GM18873 (cell line): ENCODE data around the gene DHX9.

Experiments
- ATAC-seq: cut with Tn5 transposase; IDR thresholded peaks from one replicate; pipeline ENCODE4 v1.9.1; 2021; ENCODE audit warnings: mild to moderate bottlenecking, moderate library complexity, moderate number of reproducible peaks; ENCODE audit not compliant: unreplicated experiment, low FRiP score

The DHX9 gene

DNA sequence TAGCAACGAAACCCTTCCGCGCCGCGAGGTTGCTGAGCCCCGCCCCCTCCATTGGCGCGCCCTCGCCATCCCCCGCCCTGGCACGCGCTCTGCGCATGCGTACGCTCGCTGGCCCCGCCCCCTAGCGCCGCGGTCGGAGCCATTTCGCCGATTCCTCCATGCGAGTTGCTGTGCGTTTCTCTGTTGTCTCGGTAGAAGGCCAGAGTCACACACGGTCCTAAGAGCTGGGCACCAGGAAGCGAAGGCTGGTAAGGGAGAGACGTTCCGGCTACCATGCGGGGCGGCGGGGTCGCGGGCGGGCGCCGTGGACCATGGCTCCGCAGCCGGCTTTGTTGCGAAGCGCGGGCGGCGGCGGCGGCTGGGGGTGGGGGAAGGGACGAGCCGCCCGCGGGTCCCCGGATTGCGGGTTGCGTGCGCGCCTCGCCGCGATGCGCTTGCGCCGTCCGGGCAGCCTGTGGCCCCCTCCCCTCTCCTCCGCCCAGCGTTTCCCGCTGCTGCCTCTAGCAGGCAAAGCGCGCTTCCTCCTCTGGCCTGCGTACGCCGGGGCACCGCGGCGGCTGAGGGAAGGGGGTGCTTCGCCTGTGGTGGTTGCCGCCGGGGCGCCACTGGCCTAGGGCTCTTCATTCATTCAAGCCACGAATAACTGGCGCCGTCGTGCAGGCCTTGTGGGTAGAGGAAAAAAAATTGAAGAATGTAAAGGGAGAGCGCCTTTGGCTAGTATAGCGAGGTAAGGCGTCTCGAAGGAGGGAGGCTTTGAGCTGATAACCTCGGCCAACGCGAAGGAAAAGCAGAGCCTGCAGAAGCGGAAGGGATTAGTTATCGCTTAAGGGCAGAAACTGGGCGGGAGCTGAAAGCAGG, at the start of gene DHX9:
DHX9 (plus strand) TSS at position 139 of the 858 bp plus-strand sequence. CDS start 3,220 bp downstream, outside the sequence.
- ATAC-seq = peak; percentile 64

DNA sequence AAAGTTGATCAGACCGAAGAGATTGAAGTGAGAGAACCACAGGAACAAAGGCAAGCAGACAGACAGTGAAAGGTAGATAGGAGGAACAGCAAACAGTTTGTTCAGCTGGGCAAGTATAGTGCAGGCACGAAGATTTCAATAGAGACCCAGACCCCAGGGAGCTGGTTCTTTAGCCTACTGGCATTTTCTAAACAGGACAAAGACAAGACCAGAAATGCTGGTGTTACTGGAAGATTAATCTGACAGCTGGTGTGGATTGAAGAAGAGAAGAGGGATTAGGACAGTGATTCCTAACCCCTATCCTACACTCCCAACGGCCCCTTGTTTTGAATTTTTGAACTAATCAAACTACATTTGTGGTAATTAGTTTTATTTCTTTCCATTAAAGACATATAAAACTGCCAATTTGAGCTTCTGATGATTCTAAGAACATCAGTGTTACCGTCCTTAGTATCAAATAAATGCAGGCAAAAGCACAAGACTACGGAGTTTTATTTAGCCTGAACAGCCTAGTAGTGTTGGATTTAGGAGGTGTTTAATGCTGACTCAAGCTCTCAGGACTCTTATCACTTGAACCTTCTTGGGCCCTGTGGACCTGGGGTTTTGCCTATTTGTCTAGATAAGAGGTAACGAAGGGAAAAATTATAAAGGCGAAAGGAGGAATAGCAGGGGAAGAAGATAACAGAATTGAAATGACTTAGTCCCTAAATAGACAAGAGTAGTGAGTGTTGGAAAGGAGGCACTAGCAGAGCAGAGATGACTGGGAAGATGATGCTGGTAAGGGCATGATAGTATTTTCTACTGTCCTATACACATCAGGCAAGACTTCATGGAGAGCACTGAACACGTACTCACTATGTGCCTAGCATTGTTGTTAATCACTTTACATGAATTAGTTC, 47.6 kb upstream of the DHX9 start:
- ATAC-seq = no peak

GRCh38 chr1:182794091-182794490, 45.1 kb upstream of the DHX9 start:
- ATAC-seq = no peak

- ATAC-seq = no peak
These were observed 44.4 kb upstream of the DHX9 start for GRCh38 chr1:182794676-182795201.

- ATAC-seq = no peak
These were observed 43.5 kb upstream of the DHX9 start for GRCh38 chr1:182795563-182796228.

GRCh38 chr1:182802006-182802803, 36.9 kb upstream of the DHX9 start:
- no peak for ATAC-seq

- ATAC-seq = no peak
These were observed 35.3 kb upstream of the DHX9 start for GRCh38 chr1:182803846-182804245.

GRCh38 chr1:182806015-182806678, 33.0 kb upstream of the DHX9 start:
- ATAC-seq = no peak

GRCh38 chr1:182807907-182808306, 31.2 kb upstream of the DHX9 start:
- no peak for ATAC-seq

DNA sequence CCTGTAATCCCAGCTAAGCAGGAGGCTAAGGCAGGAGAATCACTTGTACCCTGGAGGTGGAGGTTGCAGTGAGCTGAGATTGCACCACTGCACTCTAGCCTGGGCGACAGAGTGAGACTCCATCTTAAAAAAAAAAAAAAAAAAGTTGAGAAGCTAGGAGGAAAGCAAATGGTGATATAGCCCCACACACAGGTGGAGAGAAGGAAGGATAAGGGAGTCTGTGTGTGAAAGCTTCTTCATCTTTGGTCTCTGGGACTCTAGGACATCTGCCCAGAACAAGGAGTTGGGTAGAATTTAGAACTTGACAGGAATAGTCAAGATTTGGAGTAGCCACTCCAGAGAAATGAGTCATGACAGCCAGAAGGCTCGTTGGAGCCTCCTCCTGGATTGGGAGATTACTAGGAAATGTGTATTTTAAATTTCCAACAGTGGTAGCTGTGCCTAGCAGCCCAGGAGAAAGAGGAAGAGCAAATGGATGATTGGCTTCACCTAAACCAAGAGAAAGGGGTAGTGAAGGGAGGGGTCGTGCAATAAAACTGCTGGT, 29.7 kb upstream of the DHX9 start:
- no peak for ATAC-seq

DNA sequence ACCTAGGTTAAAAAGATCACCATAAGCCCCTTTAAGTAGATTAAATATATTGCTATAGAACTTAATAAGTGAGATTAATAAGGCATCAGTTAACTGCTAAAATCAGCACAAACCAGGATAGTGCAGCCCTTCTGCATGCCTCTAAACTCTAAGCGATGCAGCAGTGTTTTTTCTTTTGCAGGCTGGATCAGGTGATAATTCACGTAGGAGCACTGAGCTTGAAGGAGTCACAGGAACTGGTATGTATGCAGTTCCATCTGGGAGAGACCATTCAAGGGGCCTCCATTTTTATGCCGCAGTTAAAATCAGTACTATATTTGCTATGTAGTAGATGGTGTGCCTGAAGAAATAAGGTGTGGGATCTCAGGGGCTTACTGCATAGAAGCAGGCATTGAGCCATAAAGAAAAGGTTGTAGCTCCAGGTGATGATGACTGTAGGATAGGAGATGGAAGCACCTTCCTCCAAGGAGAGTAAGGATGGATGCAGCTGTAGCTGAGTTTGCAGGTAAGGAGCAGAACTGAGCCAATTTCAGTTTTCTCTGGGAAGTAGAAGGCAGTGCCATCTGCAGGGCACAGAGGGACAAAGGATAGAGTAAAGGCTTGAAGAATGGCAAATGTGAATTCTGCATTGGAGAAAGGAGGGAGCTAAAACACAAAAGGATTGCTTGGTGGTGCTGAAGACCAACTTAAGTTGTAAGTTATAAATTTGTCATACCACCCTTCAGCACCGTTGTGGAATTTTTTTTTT, 27.0 kb upstream of the DHX9 start:
- ATAC-seq = no peak

- no peak for ATAC-seq
These were observed 22.3 kb upstream of the DHX9 start for GRCh38 chr1:182816863-182817262.

GRCh38 chr1:182817802-182818201, 21.3 kb upstream of the DHX9 start:
- ATAC-seq = no peak

- ATAC-seq = no peak
These were observed 15.9 kb upstream of the DHX9 start for GRCh38 chr1:182823220-182823619.

DNA sequence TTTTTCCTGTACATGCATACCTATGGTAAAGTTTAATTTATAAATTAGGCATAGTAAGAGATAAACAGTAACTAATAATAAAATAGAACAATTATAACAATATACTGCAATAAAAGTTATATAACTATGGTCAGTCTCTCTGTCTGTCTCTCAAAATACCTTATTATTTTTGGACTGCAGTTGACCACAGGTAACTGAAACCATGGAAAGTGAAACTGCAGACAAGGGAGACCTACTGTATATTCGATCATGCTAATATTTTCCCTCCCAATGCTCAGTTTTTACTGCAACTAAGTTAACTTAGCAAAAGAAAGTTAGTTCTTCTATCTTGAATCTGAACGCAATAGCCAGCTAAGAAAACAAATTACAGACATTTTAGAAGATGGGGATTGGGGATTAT, 12.3 kb upstream of the DHX9 start:
- no peak for ATAC-seq

- no peak for ATAC-seq
These were observed 9.7 kb upstream of the DHX9 start for GRCh38 chr1:182829285-182829932.

GRCh38 chr1:182833271-182833670, 5.9 kb upstream of the DHX9 start:
- no peak for ATAC-seq

GRCh38 chr1:182834326-182834725, 4.8 kb upstream of the DHX9 start:
- ATAC-seq = no peak
